Epithelial cell of proximal tubule (primary cell): ENCODE data around the gene SOHLH1. TPM values are rescaled to one million over a fixed set of nuclear protein-coding genes. Genes with fewer than 3 reads are reported as not detected.

ENCODE experiments used
- DNase-seq: peaks from one replicate; pipeline ENCODE4 v3.0.0-alpha.2; 2011; ENCODE audit warnings: low read depth
- H3K4me3 ChIP-seq: 2 replicates; pipeline ENCODE4 v1.5.1; 2011; ENCODE audit warnings: low read depth, mild to moderate bottlenecking, low read length
- total RNA-seq: library from RNA; depleted of rRNA; stranded (reverse); fragments of >200 nt; gene quantifications from 2 replicates; pipeline ENCODE4 v1.2.3, GENCODE V29; 2015
- TF ChIP-seq, protein P1 (sequence below): conservative IDR thresholded peaks from 2 replicates; pipeline ENCODE4 v1.5.1; 2012; ENCODE audit warnings: low read depth, mild to moderate bottlenecking, low read length

The SOHLH1 gene
- total RNA-seq, 1 donor from 2014 or later = not detected

DNA sequence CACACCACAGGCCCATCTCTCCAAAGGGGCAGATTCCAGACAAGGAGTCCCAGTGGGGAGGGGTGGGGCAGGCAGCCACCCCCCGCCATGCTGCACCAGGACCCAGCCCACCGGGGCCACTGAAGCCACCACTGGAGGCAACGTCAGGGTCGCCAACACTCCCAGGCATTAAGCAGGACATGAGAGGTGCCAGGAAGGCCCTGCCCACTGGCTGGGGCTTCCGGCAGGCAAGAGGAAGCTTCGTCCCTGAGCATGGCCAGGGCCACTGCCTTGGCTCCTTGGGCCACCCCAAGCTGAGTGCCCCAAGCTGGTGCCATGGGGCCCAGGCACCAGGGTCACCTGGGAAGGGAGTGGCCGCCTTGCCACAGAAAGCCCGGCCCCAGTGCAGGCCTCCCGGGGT is 20.2 kb upstream of the SOHLH1 start:
- TF ChIP-seq, protein P1, sequence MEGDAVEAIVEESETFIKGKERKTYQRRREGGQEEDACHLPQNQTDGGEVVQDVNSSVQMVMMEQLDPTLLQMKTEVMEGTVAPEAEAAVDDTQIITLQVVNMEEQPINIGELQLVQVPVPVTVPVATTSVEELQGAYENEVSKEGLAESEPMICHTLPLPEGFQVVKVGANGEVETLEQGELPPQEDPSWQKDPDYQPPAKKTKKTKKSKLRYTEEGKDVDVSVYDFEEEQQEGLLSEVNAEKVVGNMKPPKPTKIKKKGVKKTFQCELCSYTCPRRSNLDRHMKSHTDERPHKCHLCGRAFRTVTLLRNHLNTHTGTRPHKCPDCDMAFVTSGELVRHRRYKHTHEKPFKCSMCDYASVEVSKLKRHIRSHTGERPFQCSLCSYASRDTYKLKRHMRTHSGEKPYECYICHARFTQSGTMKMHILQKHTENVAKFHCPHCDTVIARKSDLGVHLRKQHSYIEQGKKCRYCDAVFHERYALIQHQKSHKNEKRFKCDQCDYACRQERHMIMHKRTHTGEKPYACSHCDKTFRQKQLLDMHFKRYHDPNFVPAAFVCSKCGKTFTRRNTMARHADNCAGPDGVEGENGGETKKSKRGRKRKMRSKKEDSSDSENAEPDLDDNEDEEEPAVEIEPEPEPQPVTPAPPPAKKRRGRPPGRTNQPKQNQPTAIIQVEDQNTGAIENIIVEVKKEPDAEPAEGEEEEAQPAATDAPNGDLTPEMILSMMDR = no peak
- no peak for DNase-seq
- H3K4me3 ChIP-seq = no peak overlapping the region

DNA sequence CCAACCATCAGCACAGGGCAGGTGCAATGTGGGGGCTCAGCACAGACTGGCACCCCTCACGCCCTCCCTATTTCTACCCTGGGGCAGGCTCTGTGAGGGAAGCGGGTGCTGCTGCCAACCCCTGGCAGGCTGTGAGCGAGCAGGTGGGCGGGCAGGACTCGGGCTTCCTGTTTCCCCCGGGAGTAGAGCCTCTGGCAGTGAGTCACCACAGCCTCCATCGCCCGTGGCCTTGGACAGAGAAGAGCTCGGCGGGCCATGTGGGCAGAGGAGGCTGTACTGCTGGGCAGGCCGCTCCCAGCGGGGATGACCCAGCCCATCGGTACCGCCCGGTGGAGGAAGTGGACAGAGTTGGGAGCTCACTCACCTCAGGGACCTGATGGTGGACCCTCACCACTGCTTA is 19.3 kb upstream of the SOHLH1 start:
- no peak overlapping the region for H3K4me3 ChIP-seq
- TF ChIP-seq, protein P1 = no peak
- DNase-seq = no peak

DNA sequence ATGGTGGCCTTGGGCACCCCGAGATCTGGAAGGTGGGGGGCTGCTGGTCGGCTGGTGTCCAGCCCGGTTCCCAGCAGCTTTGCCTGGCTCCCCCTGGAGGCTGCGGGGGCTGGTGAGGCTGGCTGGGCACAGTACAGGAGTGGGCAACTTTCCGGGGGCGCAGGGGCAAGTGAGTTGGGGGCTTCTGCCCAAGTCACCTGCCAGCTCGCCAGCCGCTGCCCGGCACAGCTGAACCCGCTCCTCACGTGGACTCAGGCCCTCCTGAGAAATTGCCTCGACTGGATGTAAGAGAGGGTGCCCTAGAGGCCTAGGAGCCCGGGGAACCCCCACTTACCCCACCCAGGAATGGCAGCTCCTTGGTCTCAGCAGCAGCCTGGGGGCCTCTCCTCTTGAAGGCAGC is 18.1 kb upstream of the SOHLH1 start:
- H3K4me3 ChIP-seq = no peak overlapping the region
- no peak for DNase-seq
- TF ChIP-seq, protein P1 = no peak

DNA sequence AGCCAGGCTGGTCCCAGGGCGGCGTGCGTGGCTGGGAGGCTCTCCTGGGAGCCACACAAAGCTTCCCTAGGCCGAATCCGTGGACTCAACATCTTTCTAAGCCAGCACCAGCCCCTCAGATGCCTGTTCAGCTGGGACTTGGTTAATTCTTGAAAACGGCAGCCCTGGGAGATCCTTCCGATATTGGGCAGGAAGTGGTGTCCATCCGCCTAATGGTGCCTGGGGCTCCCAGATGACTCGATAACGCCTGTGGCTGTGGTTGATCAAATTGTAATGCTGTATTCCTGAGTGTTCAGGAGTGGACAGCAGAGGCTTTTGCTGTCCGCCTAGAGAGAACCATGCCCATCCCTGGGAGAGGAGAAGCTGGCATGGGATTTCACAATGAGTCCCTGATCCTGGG is 16.8 kb upstream of the SOHLH1 start:
- H3K4me3 ChIP-seq = no peak overlapping the region
- DNase-seq = no peak
- TF ChIP-seq, protein P1 = no peak

DNA sequence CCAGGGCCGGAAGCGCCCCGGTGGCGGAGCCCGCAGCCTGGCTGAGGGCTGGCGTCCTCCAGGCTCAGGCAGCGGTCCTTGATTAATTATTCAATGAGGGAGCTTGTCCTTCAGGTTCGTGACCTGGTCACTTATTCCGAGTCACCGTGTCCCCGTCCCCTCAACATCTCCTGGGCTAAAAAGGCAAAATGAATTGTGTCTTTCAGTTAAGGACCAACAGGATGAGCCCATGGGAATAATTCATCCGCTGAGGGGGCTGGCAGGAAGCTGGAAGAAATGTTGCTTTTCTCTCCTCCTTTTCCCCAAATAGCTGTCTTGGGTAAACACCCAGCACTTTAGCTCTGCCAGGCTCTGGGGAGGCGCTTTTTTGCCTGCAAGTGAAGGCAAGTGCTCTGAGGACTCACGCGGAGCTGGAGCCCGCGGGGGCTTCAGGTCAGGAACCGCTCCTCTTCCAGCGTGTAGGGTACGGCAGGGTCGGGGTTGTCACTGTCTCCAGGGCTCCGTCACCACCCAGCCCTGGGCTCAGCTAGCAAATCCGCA is 15.8 kb upstream of the SOHLH1 start:
- DNase-seq = no peak
- TF ChIP-seq, protein P1 = no peak
- no peak overlapping the region for H3K4me3 ChIP-seq

DNA sequence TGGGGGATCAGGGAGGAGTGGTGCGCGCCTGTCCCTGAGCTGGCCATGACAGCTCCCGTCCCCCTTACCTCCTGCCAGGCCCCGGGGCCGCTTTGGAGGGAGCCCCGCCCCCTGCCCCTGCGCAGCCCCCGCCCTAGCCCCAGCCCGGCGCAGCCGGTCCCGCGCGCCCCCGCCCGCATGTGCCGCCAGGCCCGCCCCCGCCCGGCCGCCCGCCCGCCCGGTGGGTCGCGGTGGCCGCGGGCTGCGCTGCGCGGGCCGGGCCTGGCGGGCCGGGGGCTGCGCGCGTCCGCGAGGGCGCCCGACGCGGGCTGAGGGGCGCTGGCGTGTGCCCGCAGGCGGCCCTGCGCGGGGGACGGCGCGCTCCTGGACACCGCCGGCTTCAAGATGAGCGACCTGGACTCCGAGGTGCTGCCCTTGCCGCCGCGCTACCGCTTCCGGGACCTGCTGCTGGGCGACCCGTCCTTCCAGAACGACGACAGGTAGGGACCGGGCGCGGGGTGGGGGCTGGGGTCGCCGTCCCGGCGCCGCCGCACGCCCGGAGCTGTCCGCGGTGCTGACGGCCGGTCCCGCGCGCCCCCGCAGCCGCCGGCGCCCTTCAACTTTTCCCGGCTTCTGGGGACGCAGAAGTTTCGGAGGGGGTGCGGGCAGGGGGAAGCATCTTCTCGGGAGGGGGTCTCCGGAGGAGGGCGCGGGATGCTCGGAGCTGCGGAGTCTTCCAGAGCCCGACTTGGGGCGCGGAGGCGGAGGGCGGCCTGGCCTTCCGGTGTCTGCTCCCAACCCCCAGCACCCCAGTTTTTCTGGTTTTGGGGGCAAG is 15.2 kb upstream of the SOHLH1 start:
- TF ChIP-seq, protein P1 = no peak
- no peak overlapping the region for H3K4me3 ChIP-seq
- no peak for DNase-seq
